Right renal pelvis (tissue), 4 donors: ENCODE measurements around the gene CCL8. TPM values are rescaled to one million over a fixed set of nuclear protein-coding genes. Genes with fewer than 3 reads are reported as not detected.
A peak's percentile ranks its signal among the peaks of the same experiment; 100 is the strongest.
"Not testable (repeated sequence)": the region's sequence is repeated elsewhere in the genome, so short reads cannot be mapped to it uniquely, and the experiment has no call there.

Experiments used
- DNase-seq, 4 donors: peaks; one replicate each; pipeline ENCODE4 v3.0.0-alpha.2; 2013; ENCODE audit warnings: low read depth in 4 of 4, low spot score in 3 of 4, missing footprints in 1 of 4
- polyA plus RNA-seq, 4 donors: library from polyadenylated mRNA; unstranded; fragments of 120-200 nt; gene quantifications; one replicate each; pipeline ENCODE4 v1.2.1, GENCODE V29; 2013; ENCODE audit not compliant: insufficient read length in 4 of 4

Gene CCL8
- polyA plus RNA-seq, 4 donors: 0.05 to 0.22 (median 0.17) TPM

GRCh38 chr17:34312080-34312479 is 7.2 kb upstream of the CCL8 start:
- peak in 1 of 4 donors; percentile 29 for DNase-seq

DNA sequence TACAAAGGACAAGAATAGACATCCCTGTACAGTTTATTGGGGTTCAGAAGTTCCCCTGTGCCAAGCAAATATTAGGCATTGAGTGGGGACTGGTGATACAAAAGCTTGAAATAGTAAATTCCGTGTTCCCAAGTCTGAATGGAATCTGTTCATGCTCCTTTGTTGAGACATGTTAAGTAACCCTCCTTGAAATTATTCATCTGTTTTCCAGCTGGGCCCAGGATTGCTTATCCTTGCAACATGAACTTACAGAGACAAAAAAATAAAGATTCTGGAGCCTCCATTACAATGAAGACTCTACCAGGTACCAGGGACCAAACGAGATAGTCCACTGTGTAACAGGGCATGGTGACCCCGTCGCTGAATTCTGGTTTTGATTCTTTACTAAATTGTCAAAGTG is 6.1 kb upstream of the CCL8 start:
- no peak for DNase-seq

DNA sequence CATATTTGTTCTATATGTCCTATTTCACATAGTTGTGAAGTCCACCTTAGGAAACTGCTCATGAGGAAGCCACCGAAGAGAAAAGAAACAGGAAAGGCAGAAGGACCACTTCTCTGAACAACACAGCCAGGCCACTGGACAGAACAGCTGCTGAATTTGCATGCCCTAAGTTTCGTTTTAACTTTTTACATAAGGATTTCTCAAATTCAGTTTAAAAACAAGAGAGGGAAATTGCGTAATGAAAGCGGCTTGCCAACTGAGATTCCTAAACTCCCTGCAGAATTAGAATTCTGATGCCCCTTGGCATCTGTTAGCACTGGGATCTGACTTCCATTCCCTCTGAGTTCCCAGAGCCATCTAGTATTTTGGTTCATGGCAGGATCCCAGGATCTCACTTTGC is 5.0 kb upstream of the CCL8 start:
- DNase-seq: no peak

GRCh38 chr17:34318474-34318873 is 761 bp upstream of the CCL8 start:
- DNase-seq: no peak

DNA sequence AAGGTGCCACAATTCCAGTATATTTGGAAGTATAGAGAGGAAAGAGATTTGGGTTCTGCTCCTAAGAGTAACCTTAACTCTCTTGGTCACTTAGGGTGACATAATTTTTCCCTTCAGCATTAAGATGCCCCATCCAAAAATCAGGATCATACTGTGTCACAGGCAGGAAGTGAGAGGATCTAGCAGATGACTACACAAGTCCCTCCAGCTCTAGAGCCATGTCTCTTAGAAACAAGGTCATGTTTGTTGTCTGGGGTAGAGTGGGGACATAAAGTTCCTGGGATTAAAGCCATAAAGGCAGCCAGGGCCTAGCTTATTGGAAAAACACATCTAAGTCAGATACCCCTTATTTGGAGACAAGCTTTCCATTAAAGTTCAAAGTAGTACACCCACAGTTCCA is 2.7 kb downstream of the CCL8 start:
- no peak for DNase-seq

DNA sequence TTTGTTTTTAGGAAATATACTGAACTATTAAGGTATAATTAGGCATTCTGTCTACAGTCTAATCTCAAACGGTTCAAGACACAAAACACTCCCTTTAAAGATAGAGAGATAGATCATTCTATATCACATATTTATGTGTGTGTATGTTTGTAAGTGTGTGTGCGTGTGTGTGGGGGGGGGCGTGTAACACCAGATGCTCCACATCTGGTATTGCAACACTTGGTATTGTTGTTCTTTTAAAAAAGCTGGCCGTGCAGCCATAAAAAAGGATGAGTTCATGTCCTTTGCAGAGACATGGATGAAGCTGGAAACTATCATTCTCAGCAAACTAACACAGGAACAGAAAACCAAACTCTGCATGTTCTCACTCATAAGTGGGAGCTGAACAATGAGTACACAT is 8.3 kb downstream of the CCL8 start:
- DNase-seq: not testable (repeated sequence)

DNA sequence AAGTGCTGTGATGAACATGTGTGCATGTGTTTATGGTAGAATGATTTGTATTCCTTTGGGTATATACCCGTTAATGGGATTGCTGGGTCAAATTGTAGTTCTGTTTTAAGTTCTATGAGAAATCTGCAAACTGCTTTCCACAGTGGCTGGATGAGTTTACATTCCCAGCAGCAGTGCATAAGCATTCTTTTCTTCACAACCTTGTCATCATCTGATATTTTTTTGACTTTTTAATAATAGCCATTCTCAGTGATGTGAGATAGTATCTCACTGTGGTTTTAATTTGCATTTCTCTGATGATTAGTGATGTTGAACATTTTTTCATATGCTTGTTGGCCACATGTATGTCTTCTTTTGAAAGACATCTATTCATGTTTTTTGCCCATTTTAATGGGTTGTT is 18.5 kb downstream of the CCL8 start:
- DNase-seq: no peak

DNA sequence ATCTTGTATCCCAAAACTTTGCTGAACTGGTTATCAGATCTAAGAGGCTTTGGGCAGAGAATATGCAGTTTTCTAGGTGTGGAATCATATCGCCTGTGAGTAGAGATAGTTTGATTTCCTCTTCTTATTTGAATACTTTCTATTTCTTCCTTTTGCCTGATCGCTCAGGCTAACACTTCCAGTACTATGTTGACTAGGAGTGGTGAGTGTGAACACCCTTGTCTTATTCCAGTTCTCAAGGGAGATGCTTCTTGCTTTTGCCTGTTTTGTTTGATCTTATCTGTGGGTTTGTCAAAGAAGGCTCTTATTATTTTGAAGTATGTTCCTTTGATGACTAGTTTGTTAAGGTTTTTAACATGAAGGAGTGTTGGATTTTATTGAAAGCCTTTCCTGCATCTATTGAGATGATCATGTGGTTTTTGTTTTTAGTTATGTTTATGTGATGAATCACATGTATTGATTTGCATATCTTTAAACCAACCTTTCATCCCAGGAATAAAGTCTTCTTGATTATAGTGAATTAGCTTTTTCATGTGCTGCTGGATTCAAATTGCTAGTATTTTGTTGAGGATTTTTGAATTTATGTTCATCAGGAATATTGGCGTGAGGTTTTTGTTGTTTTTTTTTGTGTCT is 20.0 kb downstream of the CCL8 start:
- no peak for DNase-seq

- DNase-seq: no peak
Observed at GRCh38 chr17:34341916-34342315, 22.7 kb downstream of the CCL8 start.

GRCh38 chr17:34347063-34347462 is 27.8 kb downstream of the CCL8 start:
- DNase-seq: no peak

- no peak for DNase-seq
Observed at GRCh38 chr17:34349751-34350150, 30.5 kb downstream of the CCL8 start.

DNA sequence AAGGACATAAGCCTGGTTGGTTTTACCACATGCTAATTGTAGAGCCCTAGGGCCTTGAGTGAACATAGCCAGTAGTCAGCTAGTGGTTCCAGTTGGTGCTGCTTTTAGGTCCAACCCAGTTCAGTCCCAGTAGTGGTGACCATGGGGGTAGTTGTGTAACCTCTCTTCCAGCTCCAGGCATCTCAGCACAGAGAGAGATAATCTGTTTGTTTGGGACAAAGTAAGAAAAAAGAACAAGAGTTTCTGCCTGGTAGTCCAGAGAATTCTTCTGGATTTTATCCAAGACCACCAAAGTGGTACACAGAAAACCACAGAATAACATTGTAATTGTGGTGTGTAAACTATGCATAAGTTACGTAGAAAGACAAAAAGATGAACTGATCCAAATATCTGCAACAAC is 31.9 kb downstream of the CCL8 start:
- no peak for DNase-seq

- no peak for DNase-seq
Observed at GRCh38 chr17:34352191-34352590, 33.0 kb downstream of the CCL8 start.

DNA sequence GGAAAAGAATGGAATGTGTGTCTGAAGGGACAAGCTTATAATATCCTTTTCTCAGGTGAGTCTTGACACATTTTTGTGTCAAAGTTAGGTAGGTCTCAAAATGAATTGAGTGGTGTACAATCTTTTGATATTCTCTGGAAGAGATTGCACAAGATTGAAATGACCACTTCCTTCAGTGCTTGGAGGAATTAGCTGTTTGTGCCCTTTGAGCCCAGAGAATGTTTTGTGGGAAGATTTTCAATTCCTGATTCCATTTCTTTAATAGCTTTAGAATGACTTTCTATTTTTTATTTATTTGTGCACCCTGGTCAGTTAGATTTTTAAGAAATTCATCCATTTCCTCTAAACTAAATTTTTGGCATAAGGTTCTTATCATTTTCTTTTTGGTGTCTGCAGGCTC is 35.4 kb downstream of the CCL8 start:
- DNase-seq: no peak

- DNase-seq: no peak
Observed at GRCh38 chr17:34356194-34356593, 37.0 kb downstream of the CCL8 start, which contains the start of gene CCL13. TSS of gene CCL13 (plus strand) at chr17:34356480. CDS start at chr17:34356527, 47 bp downstream.

- DNase-seq: no peak
Observed at GRCh38 chr17:34357398-34357797, 38.2 kb downstream of the CCL8 start.

DNA sequence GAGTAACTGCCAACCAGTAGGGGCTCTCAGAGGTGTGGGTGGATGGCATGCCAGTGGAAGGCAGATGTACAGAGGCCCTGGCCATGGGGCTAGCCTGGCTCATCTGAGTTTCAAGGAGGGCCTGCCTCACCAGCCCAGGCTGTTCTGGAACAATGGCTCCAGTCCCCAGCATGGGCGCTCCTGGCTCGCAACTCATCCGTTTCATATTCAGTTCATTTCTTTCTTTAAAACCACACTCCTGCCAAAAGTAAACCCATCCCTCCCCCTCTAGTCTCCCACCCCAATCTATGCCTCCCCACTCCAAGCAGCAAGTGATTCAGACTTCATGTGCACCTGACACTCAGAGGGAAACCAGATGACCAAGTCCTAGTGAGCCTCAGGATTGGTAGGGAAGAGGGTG is 39.4 kb downstream of the CCL8 start:
- no peak for DNase-seq

- DNase-seq: no peak
Observed at GRCh38 chr17:34360601-34361270, 41.5 kb downstream of the CCL8 start.

DNA sequence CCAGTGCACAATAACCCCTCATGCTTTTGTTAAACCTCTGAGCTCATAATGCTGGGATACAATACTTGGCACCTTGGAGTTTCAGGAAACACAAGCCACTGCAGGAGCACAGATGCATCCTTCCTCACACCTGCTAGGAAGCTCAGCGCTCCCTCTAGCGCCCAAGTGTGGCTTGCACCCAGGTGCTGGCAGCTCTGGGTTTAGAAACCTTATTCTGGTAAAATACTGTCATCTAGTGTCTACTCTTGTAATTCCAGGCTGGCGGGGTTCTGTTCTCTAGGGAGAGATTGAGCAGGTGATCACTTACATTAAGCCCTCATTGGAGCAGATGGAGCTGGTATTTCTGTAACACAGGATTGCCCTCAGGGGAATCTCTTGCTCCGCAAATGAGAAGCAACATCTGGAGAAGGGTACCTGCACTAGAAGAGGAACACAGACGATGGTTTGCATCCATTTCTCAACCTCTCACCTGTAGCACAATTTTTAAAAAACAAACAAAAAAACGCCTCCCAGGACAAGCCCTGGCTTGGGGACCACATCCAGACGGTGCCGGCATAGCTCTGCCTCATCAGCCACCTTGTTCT is 42.3 kb downstream of the CCL8 start:
- peak; percentile 70 to 80 (median 74) for DNase-seq

- DNase-seq: no peak
Observed at GRCh38 chr17:34363183-34363661, 44.0 kb downstream of the CCL8 start, which contains the start of gene CCL1. TSS of gene CCL1 (minus strand) at chr17:34363233. CDS start at chr17:34363161, 72 bp downstream.

- DNase-seq: no peak
Observed at GRCh38 chr17:34364751-34365150, 45.5 kb downstream of the CCL8 start.

- no peak for DNase-seq
Observed at GRCh38 chr17:34365340-34365739, 46.1 kb downstream of the CCL8 start.
